ENCODE measurements around the gene CMIP.

The CMIP gene

DNA sequence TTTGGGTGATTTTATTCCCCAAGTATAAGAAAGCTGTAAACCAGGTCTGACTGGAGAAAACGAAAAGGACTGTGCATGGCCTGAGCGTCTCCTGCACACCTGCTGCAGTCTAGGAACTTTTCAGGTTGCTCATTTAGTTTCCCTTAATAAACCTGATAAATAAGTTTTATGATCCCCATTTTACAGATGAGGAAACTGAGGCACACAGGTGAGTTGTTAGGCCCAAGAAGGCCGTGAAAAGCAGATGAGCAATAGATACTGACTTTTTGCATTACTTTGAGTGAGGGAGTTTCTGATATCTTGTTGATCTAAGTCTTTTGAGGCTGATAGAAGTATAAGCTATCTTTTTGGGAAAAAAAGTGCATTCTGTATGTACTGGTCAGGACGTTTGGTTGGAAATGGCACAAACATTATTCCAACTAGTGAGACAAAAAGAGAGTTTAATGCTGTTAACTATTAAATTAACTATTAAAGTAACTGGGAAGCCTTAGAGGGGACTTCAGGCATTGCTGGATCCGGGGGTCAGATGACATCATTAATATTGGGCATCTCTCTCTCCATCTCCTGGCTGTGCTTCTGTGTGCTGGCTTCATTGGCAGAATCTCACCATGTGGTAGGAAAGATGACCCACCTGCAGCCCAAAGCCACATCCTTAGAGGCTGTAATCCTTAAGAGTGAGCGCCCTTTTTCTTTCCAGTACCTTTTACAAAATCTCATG lies 163.4 kb downstream of the CMIP start:
- DNase-seq (ENCODE audit: low spot score): no peak

DNA sequence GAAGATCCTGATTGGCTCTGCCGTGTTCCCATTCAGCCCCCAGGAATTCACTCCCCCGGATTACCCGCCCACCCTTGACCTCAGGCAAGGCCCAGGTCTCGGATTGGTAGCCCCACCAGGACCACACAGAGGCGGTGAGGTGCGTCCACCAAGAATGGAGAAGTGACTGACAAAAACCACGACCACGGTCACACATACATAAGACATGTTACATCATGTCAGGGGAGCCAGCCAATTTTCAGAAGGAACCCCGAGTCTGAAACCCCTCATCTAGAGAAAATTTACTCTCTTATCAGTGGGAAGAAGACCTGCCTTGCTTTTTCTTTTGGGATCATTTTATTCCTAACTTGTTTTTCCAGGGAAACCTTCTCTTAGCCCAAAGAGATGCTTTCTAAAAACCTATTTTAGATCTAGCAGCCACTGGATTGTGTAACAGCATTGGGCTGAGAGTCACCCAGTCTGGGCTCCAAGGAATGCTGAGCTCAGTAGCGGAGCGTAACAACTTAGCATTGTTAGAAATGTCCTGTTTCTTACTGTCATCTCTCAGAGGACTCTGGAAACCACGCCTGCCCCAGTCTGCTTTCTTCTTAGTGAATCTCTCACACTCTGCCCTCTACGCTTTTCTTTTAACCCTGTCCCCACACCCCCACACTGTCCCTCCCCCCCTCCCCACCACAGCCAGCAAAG lies 164.1 kb downstream of the CMIP start:
- no peak for DNase-seq (ENCODE audit: low spot score)

DNA sequence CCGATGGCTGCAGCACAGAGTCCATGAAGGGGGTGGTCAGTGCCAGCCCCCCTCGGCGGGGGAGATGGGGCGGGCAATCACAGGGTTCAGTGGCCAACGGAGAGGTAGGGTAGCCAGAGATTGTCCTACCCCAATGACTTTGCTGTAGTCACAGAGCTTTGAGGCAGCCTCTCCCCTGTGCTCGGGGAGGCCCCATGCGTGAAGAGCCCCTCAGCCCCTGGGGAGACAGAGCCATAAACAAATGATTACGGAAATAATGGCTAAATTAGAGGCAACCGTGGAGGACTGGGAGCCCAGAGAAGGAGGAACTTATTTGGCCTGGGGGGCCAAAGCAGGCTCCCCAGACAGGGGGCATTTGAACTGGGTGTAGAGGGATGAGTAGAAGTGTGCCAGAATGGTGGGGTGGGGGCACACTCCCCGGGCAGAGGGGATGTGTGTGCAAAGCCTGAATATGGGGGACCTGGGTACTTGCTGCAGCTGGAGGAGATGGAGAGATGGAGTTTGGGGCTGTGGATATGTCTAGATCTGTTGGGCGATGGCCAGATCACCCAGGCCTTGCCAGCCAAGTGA lies 164.8 kb downstream of the CMIP start:
- no peak for DNase-seq (ENCODE audit: low spot score)

DNA sequence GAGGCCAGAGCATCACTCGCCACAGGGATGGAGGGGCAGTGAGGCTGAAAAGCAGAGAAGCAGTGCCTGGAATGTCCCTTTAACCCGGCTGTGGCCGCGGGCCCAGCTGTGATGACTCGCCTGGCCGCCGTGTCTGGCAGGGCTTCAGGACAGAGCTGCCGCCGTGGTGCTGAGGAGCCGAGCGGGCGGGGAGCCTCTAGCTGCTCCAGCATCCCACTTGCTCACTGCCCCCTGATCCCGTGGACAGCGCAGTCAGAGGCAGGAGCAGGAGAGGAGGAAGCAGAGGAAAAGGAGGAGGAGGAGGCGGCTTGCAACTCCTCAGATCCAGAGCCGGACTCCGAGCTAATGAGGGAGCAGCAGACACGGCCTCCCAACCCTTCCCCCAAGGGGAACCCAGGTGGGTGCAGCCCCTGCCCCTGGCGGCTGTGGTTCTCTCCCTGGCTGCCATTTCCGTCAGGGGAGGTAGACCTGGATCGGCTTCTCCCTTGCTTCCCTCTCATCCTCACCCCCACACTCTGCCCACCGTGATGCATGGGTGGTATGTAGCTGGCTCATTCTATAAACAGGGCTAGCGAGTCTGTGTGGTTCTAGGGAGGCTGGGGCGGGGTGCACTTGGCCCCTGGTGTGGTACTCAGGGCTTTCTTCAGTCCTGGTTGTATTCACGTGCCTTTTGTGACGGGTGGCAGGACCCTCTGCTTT lies 165.7 kb downstream of the CMIP start:
- DNase-seq (ENCODE audit: low spot score): no peak

DNA sequence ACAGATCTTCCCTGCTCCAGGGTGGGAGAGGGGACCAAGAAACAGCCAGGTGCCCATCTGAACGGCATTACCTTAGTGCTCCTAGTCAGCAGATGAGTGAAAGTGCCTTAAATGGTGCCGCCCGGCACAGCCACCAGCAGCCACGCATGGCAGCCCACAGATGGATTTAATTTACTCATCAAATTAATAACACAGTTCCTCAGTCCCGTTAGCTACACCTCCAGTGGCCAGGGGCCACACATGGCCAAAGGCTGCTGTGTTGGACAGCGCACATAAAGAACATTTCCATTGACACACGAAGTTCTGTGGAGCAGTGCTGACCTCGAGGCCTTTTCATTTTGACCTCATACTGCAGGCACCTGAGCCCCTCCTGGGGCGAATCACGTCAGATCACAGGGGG lies 166.3 kb downstream of the CMIP start:
- DNase-seq (ENCODE audit: low spot score): no peak

DNA sequence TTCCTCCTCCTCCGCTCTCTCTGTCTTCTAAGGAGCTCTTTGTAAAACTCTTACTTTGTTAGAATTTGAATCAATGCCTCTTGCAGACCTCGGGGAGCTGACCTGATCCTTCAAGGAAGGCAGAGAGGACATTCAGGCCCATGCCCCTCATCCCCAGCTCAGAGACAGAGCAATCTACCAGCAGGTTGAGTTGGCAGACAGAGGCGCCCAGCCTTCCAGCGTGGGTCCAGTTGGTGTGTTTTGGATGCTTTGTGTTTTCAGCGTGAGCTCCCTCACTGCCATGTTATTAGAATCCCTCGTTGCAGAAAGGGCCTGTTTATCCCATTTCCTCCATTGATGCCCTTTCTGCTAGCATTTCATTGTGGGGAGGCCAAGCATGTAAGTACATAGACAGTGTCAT lies 167.1 kb downstream of the CMIP start:
- DNase-seq (ENCODE audit: low spot score): no peak

DNA sequence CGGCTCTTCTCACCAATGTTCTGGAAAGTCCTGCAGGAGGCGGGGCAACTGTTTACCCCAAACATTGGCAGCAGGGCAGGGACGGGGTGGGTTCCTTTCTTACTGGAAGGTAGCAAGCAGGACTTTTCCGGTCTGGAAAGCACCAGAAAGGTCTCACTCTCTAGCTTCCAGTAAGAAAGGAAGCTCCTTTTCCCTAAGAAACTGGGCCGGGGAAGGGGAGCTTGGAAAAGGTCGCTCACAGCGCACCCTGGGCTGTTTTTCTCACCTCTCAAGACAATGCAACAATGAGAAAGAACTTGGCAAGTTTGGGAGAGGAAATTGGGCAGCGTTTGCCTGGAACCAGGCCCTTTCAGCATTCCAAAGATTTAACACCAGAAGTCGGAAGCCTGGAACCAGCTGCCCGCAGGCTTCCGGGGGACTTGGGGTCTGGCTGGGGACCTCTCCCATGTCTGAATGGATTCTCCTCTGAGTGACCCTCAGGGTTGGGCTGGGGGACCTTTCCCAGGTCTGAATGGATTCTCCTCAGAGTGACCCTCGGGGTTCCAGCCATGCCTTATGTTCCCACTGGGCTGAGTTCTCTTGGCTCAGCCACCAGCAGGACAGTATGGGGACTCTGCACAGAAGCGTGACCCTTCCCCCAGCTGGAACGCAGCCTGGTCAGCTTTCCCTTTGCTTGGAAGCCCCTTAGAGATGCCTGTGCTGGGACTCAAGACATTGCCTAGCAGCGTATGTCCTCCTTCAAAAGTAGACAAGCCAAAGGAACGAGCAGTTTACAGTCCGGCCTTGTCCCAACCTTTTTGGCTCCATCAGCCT lies 167.9 kb downstream of the CMIP start:
- no peak for DNase-seq (ENCODE audit: low spot score)

DNA sequence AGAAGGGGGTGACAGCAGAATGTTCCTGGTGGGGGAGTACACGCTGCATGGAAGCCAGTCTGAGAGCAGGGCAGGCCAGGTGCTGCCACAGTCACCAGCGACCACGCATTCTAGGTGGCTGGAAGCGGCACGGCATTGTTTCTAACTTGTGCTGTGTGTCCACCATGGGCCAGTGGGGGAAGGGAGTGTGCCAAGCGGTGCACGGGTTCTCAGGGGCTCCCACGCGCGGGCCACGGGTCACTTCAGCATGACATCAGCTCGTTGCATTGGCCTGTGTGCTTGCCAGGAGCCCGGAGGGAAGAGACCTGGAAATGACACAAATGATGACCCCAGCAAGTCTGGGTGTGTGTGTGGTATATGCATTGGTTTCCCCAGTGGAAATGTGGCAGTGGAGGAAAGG lies 169.6 kb downstream of the CMIP start:
- no peak for DNase-seq (ENCODE audit: low spot score)

DNA sequence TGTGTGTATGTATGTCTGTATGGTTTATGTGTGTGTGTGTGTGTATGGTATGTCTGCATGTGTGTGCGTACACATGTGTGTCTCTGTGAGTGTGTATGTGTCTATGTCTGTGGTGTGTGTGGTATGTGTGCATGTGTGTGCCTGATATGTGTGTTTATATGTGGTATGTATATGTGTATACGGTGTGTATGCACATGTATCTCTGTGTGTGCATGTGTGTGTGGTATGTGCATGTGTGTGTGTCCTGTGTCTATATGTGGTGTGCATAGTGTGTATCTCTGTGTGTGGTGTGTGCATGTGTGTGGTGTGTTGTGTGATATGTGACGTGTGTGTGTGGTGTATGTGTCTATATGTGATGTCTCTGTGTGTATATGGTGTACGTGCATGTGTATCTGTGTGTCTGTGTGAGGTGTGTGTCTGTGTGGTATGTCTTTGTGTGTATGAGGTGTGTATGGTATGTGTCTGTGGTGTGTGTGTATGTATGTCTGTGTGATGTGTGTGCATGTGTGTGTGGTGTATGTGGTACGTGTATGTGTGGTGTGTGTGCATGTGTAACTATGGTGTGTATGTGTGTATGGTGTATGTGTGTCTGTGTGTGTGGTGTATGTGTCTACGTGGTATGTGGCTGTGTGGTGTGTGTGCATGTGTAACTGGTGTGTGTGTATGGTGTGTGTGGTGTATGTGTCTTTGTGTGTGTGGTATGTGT lies 170.2 kb downstream of the CMIP start:
- no peak for DNase-seq (ENCODE audit: low spot score)

DNA sequence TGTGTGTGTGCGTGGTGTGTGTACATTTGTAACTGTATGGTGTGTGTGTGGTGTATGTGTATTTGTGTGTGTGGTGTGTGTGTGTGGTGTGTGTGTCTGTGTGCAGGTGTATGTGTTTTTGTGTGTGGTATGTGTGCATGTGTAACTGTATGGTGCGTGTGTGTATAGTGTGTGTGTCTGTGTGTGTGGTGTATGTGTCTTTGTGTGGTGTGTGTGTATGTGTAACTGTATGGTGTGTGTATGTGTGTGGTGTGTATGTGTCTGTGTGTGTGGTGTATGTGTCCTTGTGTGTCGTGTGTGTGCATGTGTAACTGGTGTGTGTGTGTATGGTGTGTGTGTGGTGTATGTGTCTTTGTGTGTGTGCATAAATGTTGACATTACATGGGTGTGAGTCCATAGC lies 170.8 kb downstream of the CMIP start:
- no peak for DNase-seq (ENCODE audit: low spot score)

DNA sequence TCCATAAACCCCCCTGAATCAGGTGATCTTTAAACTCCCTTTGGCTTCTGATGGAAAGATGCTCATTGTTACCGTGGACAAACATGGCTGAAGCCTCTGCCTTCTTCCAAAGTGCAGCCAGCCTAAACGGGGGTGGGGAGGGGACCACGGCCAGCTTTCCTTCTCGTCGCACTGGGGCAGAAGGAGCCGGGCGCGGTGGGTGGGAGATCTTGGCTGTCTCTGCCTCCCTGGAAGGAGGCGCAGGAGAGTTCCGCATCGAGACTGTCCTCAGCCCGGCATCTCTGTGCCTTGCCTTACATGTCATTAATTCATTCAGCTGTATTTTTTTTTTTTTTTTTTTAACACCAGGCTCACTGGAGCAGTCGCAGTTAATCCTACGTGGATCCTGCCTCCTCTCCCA lies 171.2 kb downstream of the CMIP start:
- DNase-seq (ENCODE audit: low spot score): no peak

DNA sequence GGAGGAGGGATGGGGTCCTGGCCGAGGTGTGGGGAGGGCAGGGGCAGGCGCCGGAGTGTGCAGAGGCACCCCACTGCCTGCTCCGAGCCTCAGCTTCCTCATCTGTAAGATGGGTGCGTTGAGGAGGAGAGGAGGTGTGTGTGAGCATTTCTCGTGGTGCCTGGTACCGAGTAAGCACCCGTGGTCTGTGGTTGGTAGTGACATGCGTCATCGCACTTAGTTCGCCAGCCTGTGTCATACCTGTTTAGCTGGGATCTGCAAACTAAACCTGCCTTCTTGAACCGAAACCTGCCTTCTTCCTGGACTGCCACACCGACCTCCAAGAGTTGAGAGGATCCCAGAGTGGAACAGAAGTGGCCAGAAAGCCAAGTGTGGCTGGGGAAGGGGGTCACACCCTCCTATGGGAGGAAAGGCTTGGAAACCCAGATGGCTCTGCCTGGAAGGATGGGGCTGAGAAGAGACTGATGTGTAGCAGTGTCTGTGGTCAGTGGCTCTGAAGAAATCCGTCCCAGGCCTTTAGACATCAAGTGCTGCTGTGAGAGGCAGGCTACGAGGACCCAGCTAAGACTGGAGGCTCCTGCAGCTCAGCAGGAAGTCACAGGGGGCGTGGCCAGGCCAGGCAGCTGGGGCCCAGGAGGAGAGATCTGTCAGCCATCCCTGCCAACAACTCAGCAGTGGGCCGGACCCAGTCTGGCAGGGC lies 171.9 kb downstream of the CMIP start:
- no peak for DNase-seq (ENCODE audit: low spot score)

DNA sequence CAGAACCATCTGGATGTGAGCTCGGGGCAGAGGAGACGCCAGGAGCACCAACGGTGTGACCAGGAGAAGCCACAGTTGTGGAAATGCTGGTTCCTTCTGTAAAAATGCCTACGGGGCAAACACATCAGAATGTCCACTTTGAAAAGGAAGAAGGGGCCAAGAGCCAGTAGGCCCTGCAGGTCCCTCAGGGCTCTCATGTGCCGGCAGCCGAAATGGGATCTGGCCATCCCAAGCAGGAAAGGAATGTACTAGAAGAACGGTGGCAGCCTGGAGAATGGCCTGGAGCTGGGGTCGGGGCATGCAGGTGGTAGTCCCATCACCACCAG lies 172.4 kb downstream of the CMIP start:
- no peak for DNase-seq (ENCODE audit: low spot score)

DNA sequence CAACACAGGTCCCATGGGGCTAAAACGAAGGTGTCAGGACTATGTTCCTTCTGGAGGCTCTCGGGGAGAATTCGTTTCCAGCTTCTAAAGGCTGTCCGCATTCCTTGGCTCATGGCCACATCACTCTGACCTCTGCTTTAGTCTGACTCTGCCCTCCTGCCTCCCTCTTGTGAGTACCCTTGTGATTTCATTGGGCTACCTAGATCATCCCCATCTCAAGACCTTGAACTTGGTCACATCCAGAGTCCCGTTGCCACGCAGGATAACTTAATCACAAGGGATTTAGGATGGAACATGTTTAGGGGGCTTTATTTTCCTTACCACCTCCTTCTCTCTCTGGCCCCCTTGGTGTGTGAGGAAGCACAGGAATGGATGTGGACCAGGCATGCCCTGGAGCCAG lies 173.6 kb downstream of the CMIP start:
- no peak for DNase-seq (ENCODE audit: low spot score)

DNA sequence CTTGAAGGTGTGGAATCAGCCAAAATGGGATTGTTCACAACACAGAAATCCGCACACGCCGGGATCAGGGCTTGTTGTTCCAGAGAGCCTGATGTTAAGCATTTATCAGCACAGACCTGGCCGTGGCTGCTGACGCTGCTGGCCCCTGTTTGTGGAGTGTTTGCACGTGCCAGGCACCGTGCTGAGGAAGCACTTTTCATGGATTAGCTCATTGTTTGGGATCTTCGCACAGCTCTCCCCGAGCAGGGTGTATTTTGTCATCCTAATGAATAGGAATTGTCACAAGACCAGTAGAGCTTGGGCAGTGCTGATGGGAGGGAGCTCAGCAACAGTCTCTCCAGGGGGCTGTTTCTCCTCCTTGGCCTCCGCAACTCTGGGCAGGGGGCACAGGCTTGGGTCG lies 174.1 kb downstream of the CMIP start:
- DNase-seq (ENCODE audit: low spot score): no peak

DNA sequence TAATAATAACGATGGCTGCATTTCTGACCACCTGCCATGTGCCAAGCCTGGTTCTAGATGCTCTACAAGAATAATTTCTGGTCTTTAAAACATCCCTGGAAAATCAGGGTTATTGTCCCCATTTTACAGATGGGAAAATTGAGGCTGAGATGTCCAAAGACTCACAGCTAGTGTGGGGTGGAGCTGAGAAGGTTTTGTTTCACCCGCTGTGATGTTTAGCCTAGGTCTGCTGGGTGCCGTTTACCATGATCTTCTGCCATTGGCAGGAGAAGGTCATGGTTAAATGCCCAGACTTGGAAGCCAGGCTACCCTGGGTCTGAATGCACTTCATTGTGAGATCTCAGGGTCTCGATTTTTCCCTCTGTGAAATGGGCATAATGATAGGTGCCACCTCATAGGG lies 175.4 kb downstream of the CMIP start:
- no peak for DNase-seq (ENCODE audit: low spot score)

DNA sequence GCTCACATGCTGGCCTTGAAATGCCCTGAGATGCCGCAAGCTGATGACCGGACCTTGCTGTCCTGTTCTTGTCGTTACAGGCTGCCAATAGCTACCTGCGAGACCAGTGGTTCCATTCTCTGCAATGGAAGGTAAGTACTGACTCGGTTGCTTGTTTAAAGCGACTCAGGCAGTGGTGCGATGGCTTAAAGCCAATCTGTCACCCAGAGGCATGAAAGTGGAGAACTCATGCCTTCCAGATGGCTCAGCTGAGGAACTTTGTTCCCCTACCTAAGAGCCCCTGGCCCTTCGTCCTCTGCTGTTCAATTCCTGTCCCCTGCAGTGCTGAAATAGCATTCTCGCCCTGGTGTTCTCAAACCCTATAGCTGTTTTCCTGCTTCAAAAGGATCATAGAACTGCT lies 176.2 kb downstream of the CMIP start:
- no peak for DNase-seq (ENCODE audit: low spot score)

DNA sequence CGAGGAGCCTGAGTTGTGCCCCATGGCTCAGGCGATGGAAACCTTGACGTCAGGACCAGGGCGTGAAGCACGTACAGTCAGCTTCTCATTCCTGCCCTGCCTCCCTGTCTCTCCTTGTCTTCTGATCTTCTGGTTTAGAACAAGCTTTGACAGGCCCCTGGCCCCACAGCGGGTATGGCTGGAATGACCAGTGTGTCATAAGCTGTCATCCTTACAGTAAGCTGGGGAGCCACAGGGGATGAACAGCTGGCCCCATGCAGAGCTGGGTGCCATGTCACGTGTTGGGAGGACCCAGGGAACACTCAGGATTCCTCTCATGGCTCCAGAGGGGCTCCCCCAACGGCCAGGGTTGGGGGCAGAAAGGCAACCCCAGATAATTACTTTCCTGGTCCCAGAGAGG lies 176.9 kb downstream of the CMIP start:
- DNase-seq (ENCODE audit: low spot score): no peak

DNA sequence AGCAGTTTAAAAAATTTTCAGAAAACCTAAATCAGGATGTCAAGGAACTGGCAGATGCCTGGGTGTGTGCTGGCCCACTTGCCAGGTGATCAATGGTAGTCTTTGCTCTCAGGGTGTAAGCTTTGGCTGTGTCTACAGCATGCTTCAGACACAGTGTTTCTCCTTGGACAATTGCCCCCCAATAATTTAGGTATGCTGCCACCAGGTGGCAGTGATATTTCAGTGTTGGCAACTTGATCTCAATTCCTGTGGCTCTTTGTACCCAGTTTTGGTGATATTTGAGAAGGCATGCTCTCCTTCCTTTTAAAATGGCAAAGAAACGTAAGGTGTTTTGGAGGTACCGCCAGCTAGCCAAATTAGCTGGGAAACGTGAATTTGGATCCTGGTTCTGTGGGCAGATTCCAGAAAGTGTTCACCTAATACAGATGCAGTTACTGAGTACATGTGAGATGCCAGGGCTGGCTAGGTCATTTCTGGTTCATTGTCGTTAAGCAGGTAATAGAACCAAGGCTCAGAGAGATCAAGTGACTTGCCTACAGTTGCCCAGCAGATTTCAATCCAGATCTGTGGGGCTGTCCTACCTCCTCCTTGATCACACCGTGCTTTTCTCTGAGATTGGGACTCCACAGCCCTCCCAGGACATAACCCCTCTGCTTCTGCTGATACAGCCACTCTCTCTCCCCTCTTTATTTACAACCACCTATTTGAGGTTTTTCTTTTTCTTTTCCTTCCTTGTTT lies 178.9 kb downstream of the CMIP start:
- DNase-seq (ENCODE audit: low spot score): peak; percentile 52

DNA sequence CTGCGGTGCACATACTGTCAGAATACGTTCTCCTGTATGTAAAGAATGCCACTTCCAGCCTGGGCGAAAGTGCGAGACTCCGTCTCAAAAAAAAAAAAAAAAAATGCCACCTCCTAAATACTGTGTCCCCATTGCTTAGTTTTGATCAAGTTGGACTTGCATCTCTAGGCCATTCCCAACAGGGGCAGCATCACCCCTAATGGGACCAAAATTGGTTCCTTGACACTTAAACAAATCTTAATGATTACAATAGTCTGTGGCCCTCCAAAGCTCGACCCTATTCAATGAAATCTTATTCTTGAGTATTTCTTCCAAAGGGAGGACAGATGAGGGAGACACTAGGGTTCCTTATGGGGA lies 179.8 kb downstream of the CMIP start:
- DNase-seq (ENCODE audit: low spot score): no peak

All from cerebellar cortex (tissue), 1 donor.